Prostate gland (tissue), 2 donors: ENCODE results near the gene GPATCH2.

ENCODE experiments used
- CTCF ChIP-seq, 4 experiments: fragments of 200-600 bp in 2 of 4; fragments of 450-650 bp in 2 of 4; sonication (generic) in 2 of 4; IDR thresholded peaks; 1 replicate in 3 of 4; 2 replicates in 1 of 4; pipeline ENCODE4 v1.5.1; 2016 to 2019; ENCODE audit warnings: antibody characterized with exemption in 4 of 4, mild to moderate bottlenecking in 2 of 4, moderate library complexity in 2 of 4
- POLR2AphosphoS5 ChIP-seq: sonication (generic); formaldehyde crosslinking; IDR thresholded peaks from one replicate; pipeline ENCODE4 v1.6.1; 2017; ENCODE audit warnings: antibody characterized with exemption

- no peak for TF ChIP-seq CTCF (IDR thresholded peaks at IDR 0.05)
- TF ChIP-seq POLR2AphosphoS5 = no peak
Observed at GRCh38 chr1:217527151-217527550, 103.7 kb downstream of the GPATCH2 start.
